ENCODE results near the gene TMEM225B.
"Not testable (repeated sequence)": the region's sequence is repeated elsewhere in the genome, so short reads cannot be mapped to it uniquely, and the experiment has no call there.

The TMEM225B gene, protein sequence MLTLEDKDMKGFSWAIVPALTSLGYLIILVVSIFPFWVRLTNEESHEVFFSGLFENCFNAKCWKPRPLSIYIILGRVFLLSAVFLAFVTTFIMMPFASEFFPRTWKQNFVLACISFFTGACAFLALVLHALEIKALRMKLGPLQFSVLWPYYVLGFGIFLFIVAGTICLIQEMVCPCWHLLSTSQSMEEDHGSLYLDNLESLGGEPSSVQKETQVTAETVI
- total RNA-seq, result 0.52 to 1.1 reads per million in 2 donors

DNA sequence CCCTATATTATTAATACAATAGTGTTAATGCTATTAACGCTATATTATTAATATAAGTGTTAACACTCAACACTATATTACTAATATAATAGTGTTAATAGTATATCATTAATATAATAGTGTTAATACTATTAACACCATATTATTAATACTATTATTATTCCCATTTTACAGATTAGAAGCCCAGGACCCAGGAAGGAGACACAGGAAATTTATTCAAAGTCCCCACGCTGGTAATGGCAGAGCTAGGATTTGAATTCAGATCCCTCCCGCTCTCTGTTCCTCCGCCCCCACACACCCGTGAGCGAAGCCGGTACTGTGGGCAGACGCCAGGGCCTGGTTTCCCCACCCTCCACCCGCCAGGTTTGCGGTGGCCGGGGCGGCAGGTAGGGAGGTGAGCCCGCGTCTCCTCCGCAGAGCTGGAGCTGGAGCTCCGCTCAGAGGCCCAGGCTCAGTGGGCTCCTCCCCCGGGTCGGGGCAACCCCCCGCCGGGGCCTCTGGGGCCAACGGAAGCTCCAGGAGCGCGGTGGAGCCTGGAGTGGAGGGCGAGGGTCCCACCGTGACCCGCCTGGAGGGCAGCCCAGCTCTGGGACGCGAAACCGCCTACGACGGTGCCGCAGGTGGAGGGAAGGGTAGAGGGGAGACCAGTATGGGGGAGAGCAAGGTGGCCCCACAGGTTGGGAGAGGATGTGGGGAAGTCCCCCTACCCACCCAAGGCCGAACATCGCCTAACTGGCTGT is at the start of gene TMEM225B:
TSS of gene TMEM225B (plus strand) at position 506 of the 740 bp plus-strand sequence. CDS start 6,122 bp downstream, outside the sequence.
- DNase-seq, result no peak

- DNase-seq, result not testable (repeated sequence)
Measured at GRCh38 chr7:99549545-99549944, 48.5 kb upstream of the TMEM225B start.

- no peak for DNase-seq
Measured at GRCh38 chr7:99551334-99551733, 46.7 kb upstream of the TMEM225B start.

DNA sequence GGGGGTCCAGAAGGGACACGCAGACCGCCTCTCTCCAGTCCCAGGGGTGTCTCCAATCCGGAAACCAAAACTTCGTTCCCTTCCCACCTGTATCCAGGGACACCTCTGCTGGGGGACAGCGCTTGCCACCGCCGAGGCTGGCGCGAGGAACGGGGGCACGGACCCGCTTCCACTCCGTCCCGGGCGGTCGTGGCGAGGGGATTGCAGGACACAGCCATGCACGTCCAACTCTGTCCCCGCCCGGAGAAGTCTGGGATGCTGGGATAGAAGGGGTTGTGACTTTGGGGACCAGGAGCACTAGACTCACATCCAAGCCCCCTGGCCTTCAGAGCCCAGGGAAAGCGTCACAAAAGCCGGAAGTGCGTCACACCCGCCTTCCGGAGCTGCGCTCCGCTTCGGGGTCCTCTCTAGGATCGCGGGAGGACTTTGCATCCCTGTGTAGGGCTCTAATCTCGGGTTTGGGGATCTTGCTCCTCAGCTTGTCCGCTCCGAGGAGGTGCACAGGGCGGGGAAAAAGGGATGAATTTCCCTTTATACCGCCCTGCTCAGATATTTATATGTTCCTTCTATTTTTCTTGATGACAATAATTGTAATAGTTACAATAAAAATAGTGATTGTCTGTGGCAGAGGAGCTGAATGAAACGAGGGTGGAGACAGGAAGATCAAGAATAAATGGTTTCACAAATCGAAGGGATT is 46.2 kb upstream of the TMEM225B start, which contains the start of gene FAM200A:
TSS of gene FAM200A (minus strand) at position 348 of the 697 bp plus-strand sequence. CDS start 3,707 bp downstream, outside the sequence.
- peak; percentile 65 for DNase-seq

GRCh38 chr7:99553039-99553438 is 45.0 kb upstream of the TMEM225B start:
- no peak for DNase-seq

GRCh38 chr7:99554939-99555338 is 43.1 kb upstream of the TMEM225B start:
- no peak for DNase-seq

DNA sequence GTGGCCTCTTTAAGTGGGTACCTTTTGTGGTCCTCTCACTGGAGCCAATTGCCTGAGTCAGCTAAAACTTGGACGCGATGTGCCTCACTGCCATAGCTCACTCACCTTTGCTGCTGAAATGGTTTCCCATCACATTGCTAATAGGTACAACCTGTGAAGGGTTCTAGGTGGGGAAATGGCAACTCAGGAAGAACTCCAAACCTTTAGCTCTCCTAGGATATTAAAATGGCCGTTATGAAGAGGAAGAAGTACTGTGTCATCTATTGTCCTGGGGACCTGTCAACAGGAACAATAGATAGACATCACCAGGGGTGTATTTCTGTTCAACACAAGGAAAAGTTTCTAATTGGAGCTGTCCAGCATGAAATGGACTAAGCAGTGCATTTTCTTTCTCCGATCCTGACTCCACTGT is 40.9 kb upstream of the TMEM225B start:
- no peak for DNase-seq

DNA sequence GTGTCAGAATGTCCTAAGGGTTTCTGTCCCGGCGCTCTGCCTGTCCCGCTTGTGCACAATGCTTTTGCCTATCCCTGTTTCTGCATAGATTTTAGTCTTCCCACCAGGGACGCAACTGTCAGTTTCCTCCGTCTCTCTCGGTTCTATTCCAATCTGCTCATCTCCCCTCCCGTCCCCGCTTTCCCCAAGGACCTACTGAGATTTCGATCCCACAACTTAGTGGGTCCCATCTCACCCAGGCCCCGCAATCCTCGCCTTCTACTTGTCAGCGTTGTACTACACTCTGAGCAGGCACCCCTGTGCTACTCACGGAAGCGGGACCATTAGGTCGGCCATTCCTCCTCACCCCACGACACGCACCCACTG is 40.1 kb upstream of the TMEM225B start:
- DNase-seq, result no peak

GRCh38 chr7:99558306-99559174 is 39.5 kb upstream of the TMEM225B start, which contains the start of gene ZNF655:
ZNF655 (plus strand) TSS chr7:99558642; CDS start chr7:99560560, 1,918 bp downstream.
- DNase-seq, result peak; percentile 86

DNA sequence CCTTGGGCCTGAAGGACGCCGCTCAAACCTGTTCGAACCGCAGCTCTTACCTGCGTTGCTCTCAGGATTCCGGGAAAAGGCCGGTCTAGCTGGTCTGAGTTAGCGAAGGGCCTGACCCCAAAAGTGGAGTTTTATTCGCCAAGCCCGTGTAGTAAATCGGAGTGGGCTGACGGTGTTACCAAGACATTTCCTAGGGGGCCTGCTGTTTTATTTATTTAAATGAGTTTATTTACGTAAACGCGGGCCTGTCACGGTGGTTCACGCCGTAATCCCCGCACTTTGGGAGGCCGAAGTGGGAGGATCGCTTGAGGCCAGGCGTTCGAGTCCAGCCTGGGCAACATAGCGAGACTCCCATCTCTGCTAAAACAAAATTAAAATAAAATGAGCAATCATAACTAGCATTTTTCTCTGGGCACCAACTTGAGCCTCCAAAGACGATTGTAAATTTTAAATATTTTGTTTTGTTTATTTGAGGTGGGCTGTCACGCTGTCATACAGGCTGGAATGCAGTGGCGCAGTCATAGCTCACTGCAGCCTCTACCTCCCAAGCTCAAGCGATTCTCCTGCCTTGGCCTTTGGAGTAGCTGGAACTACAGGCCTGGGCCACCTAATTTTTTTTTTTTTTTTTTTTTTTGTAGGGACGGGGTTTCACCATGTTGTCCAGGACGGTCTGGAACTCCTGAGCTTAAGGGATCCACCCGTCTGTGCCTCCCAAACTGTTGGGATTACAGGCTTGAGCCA is 38.7 kb upstream of the TMEM225B start:
- DNase-seq, result no peak

DNA sequence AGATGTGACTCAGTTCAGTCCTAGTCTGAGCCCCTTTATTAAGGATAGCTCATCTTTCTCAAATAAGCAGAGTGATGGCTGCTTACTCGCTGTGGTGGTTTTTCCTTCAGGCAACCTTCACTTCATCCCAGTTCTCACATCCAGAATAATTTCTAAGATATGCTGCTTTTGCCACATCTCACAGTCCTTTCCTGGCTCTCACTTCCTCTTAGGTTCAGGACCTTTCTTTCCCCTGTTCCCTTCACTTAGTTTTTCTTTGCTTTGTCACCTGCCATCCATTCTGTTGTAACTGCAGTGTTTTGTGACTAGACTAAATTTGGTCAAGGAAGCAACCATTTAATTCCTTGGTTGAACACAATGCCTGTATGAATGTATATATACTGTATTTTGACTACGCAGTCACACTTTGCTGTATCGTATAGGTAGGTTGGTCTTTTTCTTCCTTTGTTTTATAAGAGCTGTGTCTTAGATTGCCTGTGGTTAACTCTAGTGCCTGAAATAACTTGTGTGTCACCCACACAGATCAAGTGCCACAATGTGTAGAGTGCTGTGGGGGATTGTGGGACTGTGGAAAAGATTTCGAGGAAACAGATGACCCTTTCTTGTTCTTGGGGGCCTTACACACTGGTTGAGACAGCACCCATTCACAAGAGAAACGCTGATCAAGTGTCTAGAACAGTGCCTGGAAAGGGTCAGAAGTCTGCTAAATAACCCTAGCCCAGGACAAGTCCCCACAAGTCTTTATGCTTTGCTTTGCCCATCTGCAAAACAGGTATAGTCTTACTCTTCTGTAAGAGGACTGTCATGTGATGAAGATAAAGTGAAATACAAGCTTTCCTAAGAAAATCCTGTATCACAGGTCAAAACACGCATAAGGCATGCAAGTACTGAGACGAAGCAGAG is 37.0 kb upstream of the TMEM225B start:
- no peak for DNase-seq

GRCh38 chr7:99561737-99562051 is 36.4 kb upstream of the TMEM225B start:
- DNase-seq, result no peak

DNA sequence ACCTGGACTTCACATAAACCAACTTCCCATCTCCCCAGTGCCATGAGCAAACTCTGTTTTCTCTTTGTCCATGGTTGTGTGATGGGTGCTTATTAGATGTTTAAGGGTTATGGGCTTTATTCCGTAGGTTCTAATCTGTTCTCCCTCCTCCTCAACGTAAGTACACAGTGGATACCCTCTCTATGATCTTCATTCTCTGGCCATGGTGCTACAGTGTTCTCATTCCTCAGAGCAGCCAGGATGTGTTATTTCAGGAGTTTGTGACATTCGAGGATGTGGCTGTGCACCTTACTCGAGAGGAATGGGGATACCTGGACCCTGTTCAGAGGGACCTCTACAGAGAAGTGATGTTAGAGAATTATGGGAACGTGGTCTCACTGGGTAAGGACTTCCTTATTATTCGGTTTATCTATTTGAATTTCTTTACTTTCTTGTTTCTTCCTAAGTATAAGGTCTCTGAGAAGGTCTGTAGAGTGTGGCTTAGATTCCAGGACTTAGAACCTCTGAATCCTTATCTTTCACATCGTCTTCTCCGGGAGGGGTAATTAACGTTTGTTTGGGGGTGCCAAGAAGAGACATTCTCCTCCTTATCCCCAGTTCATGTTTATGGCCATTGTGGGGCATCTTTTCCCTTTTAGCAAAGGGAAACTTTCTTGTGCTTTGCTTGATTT is 35.8 kb upstream of the TMEM225B start:
- no peak for DNase-seq

GRCh38 chr7:99562832-99563231 is 35.2 kb upstream of the TMEM225B start:
- no peak for DNase-seq

GRCh38 chr7:99563650-99564049 is 34.4 kb upstream of the TMEM225B start:
- no peak for DNase-seq

GRCh38 chr7:99568770-99569169 is 29.3 kb upstream of the TMEM225B start:
- not testable (repeated sequence) for DNase-seq

- no peak for DNase-seq
Measured at GRCh38 chr7:99571768-99572167, 26.3 kb upstream of the TMEM225B start.

DNA sequence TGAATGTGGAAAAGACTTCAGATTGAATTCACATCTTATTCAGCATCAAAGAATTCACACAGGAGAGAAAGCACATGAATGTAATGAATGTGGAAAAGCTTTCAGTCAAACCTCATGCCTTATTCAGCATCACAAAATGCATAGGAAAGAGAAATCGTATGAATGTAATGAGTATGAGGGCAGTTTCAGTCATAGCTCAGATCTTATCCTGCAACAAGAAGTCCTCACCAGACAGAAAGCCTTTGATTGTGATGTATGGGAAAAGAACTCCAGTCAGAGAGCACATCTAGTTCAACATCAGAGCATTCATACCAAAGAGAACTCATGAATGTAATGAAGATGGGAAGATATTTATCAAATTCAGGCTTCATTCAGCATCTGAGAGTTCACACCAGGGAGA is 24.8 kb upstream of the TMEM225B start:
- no peak for DNase-seq

DNA sequence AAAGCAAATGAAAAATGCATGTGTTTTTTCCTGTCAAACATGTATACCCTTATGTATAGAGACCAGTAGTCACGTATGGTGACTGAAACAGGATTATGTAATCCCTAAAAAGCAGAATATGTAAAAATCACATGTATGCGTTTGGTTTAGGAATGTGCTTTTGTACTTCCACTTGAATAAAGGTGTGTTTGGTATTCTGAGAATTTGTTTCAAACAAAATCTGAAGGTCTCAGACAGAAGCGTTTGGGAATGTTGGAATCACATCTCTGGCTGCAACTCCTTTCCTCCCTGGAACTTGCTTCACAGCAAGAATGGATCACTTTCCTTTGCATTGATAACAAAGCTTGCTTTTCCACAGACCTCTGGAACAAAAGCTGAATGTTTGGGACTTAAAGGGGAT is 21.8 kb upstream of the TMEM225B start:
- no peak for DNase-seq

DNA sequence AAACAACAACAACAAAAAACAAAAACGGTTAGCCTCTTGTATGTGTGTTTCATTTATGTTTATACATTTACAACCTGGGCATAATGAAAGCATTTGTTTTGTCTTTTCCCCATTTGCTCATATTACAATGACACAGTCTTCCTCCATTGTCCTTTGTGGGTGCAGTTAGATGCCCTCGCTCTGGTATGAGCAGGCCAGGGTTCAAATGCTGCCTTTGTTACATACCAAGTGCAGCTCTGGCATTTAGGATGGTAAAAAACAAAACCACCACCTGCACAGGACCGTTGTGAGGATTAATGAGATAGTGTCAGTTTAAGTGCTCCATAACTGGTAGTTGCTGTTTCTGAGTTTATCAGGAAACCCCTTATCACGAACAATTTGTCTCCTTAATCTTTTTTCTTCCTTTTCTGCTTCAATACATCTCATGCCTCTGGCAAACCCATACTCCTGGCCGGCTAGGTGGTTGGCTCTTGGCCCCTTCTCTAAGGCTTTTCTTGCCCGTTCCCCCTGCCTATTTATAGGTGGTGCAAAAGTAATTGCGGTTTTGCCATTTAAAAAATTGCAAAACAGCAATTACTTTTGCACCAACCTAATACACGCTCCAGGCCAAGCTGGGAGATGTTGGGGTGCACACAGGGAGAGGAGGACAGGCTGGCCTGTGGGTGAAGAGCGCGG is 18.6 kb upstream of the TMEM225B start:
- DNase-seq, result no peak

Measured in activated gamma-delta T cell (primary cell).